ENCODE results near the gene ABCA6.
"Not testable (repeated sequence)": the region's sequence is repeated elsewhere in the genome, so short reads cannot be mapped to it uniquely, and the experiment has no call there.

Gene ABCA6

DNA sequence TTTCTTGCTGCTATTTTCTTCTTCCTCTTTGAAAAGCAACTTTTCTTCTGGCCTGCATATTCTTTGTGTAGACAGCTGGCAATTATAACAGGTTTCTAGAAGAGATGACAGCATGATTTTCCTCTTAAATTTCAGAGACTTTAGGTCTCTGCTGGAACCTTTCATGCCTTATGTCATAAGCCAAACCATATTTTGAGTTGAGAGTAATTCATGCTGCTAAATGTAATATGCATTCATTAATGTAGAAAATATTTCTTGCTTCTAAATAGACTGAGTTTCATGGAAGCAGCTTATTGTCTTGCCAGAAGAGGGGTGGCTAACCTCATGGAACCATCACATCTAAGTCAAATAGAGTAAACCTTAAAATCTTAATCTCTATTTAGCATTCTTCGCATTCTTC, 55.1 kb downstream of the ABCA6 start:
- Mint-ChIP-seq H3K27me3 (no peaks in the 10 kb centered on the region), H3K36me3 (ENCODE audit: insufficient read depth) (no peaks in the 10 kb centered on the region), H3K9me3 (no peaks in the 10 kb centered on the region), H3K27ac (ENCODE audit: low read depth) (no peak overlapping the region), H3K4me3 (no peak overlapping the region), H3K4me1 (no peaks in the 10 kb centered on the region)
- DNase-seq (ENCODE audit: low spot score in 2 of 2) (no peak), ATAC-seq (replicated peaks; ENCODE audit: extremely low read depth, poor library complexity, severe bottlenecking) (no peak)

DNA sequence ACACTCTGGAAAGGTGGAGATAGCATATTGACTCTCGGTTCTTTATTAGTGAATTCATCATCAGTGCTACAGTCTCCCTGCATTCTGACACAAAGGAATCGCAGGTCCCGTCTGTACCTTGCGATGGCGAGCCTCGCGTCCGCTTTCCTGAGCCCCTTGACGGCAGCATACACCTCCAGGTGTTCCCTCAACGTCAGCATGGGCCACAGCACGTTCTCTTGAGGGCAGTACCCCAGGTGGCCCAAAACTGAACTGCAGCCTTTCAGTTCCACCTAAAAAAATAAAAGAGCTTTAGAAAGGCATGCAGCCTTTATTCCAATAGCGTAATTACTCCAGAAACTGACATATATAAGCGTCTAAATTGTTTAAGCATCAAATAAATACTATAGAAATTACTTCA, 56.8 kb downstream of the ABCA6 start:
- DNase-seq (ENCODE audit: low spot score in 2 of 2) (no peak), ATAC-seq (replicated peaks; ENCODE audit: extremely low read depth, poor library complexity, severe bottlenecking) (no peak)
- Mint-ChIP-seq H3K4me3 (no peak overlapping the region), H3K4me1 (no peaks in the 10 kb centered on the region), H3K27me3 (no peaks in the 10 kb centered on the region), H3K27ac (ENCODE audit: low read depth) (no peak overlapping the region), H3K9me3 (no peaks in the 10 kb centered on the region), H3K36me3 (ENCODE audit: insufficient read depth) (no peaks in the 10 kb centered on the region)

DNA sequence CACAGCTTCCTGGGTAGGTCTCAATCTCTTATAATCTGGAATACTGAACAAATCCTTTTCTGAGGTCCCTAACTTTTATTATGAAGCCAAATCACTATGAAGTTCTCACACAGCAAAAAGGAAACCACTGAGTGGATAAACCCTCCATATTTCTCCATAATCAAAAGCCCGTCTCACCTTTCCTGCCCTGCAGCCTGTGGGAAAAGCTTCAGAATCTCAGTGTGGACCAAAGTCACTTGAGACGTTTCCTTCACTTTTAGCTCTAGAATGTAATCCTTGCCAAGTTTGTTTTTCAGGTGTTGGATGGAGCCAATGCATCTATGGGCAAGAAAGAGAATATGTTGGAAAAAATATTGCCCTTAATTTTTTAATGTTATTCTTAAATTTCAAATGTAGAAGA, 59.0 kb downstream of the ABCA6 start:
- Mint-ChIP-seq H3K27ac (ENCODE audit: low read depth) (no peak overlapping the region), H3K36me3 (ENCODE audit: insufficient read depth) (no peaks in the 10 kb centered on the region), H3K4me3 (no peak overlapping the region), H3K27me3 (no peaks in the 10 kb centered on the region), H3K9me3 (no peaks in the 10 kb centered on the region), H3K4me1 (no peaks in the 10 kb centered on the region)
- ATAC-seq (replicated peaks; ENCODE audit: extremely low read depth, poor library complexity, severe bottlenecking) (no peak), DNase-seq (ENCODE audit: low spot score in 2 of 2) (no peak)

DNA sequence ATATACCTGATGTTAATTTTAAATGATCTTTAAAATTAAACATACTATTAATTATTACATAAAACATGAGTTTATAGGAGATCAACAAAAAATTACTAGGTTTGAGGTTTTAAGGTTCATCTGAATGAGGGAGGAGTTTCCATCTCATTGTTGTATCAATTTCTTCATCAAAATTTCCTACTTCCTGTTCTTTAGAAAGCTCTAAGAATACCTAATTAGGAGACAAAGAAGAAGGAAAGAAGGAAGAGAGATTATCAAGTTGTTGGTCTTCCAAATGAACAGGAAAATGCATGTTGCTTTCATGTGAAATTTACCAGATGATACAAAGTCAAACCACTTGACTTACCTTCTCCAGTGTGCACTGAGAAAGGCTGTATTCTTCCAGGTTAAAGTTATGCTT, 62.8 kb downstream of the ABCA6 start:
- no peak for ATAC-seq (replicated peaks; ENCODE audit: extremely low read depth, poor library complexity, severe bottlenecking)
- H3K4me1 Mint-ChIP-seq = no peaks in the 10 kb centered on the region

DNA sequence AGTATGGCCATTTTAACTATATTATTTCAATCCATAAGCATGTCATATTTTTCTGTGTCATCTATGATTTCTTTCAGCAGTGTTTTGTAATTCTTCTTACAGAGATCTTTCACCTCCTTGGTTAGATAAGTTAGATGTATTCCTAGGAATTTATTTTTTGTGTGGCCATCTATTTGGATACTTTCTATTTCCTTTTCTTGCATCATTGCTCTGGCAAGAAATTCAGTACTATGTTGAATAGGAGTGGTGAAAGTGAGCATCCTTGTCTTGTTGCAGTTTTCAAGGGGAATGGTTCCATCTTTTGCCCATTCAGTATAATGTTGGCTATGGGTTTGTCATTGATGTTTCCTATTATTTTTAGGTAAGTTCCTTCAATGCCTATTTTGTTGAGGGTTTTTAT, 65.9 kb downstream of the ABCA6 start:
- Mint-ChIP-seq H3K27me3 (peaks cover 14% of the 10 kb centered on the region), H3K9me3 (peaks cover 34% of the 10 kb centered on the region), H3K4me1 (peaks cover 9% of the 10 kb centered on the region), H3K36me3 (ENCODE audit: insufficient read depth) (no peaks in the 10 kb centered on the region), H3K27ac (ENCODE audit: low read depth) (no peak overlapping the region), H3K4me3 (no peak overlapping the region)
- DNase-seq (ENCODE audit: low spot score in 2 of 2) (no peak), ATAC-seq (replicated peaks; ENCODE audit: extremely low read depth, poor library complexity, severe bottlenecking) (no peak)

More for the DNA sequence above, 62.8 kb downstream of the ABCA6 start:
- Mint-ChIP-seq H3K36me3 (ENCODE audit: insufficient read depth) (no peaks in the 10 kb centered on the region), H3K27ac (ENCODE audit: low read depth) (no peak overlapping the region), H3K4me3 (no peak overlapping the region), H3K27me3 (peaks cover 14% of the 10 kb centered on the region), H3K9me3 (peaks cover 16% of the 10 kb centered on the region)
- no peak for DNase-seq (ENCODE audit: low spot score in 2 of 2)

DNA sequence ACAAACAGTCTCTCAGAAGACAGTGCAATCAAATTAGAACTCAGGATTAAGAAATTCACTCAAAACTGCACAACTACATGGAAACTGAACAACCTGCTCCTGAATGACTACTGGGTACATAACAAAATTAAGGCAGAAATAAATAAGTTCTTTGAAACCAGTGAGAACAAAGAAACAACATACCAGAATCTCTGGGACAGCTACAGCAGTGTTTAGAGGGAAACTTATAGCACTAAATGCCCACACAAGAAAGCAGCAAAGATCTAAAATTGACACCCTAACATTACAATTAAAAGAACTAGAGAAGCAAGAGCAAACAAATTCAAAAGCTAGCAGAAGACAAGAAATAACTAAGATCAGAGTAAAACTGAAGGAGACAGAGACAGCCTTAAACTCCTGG, 68.3 kb downstream of the ABCA6 start:
- not testable (repeated sequence) for DNase-seq (ENCODE audit: low spot score in 2 of 2); H3K36me3 Mint-ChIP-seq (ENCODE audit: insufficient read depth); H3K27ac Mint-ChIP-seq (ENCODE audit: low read depth); H3K4me1 Mint-ChIP-seq; H3K4me3 Mint-ChIP-seq; ATAC-seq (replicated peaks; ENCODE audit: extremely low read depth, poor library complexity, severe bottlenecking)
- Mint-ChIP-seq H3K9me3 (peaks cover 34% of the 10 kb centered on the region), H3K27me3 (peaks cover 14% of the 10 kb centered on the region)

DNA sequence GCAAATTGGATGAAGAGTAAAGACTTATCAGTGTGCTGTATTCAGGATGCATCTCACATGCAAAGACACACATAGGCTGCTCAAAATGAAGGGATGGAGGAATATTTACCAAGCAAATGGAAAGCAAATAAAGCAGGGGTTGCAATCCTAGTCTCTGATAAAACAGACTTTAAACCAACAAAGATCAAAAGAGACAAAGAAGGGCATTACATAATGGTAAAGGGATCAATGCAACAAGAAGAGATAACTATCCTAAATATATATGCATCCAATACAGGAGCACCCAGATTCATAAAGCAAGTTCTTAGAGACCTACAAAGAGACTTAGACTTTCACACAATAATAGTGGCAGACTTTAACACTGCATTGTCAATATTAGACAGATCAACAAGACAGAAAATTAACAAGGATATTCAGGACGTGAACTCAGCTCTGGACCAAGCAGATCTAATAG, 68.9 kb downstream of the ABCA6 start:
- not testable (repeated sequence) for H3K27ac Mint-ChIP-seq (ENCODE audit: low read depth); H3K36me3 Mint-ChIP-seq (ENCODE audit: insufficient read depth); DNase-seq (ENCODE audit: low spot score in 2 of 2); ATAC-seq (replicated peaks; ENCODE audit: extremely low read depth, poor library complexity, severe bottlenecking); H3K4me3 Mint-ChIP-seq; H3K4me1 Mint-ChIP-seq
- peaks cover 34% of the 10 kb centered on the region for H3K9me3 Mint-ChIP-seq
- peaks cover 14% of the 10 kb centered on the region for H3K27me3 Mint-ChIP-seq

DNA sequence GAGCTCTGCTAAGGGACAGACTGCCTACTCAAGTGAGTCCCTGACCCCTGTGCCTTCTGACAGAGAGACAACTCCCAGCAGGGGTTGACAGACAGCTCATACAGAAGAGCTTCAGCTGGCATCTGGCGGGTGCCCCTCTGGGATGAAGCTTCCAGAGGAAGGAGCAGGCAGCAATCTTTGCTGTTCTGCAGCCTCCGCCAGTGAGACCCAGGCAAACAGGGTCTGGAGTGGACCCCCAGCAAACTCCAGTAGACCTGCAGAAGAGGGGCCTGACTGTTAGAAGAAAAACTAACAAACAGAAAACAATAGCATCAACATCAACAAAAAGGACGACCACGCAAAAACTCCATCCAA, 70.5 kb downstream of the ABCA6 start:
- H3K36me3 Mint-ChIP-seq (ENCODE audit: insufficient read depth); H3K27me3 Mint-ChIP-seq; ATAC-seq (replicated peaks; ENCODE audit: extremely low read depth, poor library complexity, severe bottlenecking); DNase-seq (ENCODE audit: low spot score in 2 of 2); H3K4me1 Mint-ChIP-seq; H3K4me3 Mint-ChIP-seq: not testable (repeated sequence)
- H3K9me3 Mint-ChIP-seq = peaks cover 25% of the 10 kb centered on the region
- peak overlapping the region; percentile 61 for H3K27ac Mint-ChIP-seq (ENCODE audit: low read depth)

DNA sequence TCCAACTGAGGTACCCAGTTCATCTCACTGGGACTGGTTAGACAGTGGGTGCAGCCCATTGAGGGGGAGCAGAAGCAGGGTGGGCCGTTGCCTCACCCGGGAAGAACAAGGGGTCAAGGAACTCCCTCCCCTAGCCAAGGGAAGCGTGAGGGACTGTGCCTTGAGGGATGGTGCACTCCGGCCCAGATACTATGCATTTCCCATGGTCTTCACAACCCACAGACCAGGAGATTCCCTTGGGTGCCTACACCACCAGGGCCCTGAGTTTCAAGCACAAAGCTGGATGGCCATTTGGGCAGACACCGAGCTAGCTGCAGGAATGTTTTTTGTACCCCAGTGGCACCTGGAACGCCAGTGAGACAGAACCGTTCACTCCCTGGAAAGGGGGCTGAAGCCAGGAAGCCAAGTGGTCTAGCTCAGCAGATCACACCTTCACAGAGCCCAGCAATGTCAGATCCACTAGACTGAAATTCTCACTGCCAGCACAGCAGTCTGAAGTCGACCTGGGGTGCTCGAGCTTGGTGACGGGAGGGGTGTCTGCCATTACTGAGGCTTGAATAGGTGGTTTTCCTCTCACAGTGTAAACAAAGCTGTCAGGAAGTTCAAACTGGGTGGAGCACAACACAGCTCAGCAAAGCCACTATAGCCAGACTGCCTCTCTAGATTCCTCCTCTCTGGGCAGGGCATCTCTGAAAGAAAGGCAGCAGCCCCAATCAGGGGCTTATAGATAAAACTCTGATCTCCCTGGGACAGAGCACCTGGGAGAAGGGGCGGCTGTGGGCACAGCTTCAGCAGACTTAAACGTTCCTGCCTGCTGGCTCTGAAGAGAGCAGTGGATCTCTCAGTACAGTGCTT, 71.1 kb downstream of the ABCA6 start:
- H3K27me3 Mint-ChIP-seq = peaks cover 12% of the 10 kb centered on the region
- peaks cover 25% of the 10 kb centered on the region for H3K9me3 Mint-ChIP-seq
- peak; percentile 28 for ATAC-seq (replicated peaks; ENCODE audit: extremely low read depth, poor library complexity, severe bottlenecking)
- H3K4me1 Mint-ChIP-seq; H3K36me3 Mint-ChIP-seq (ENCODE audit: insufficient read depth); H3K4me3 Mint-ChIP-seq; DNase-seq (ENCODE audit: low spot score in 2 of 2): not testable (repeated sequence)
- H3K27ac Mint-ChIP-seq (ENCODE audit: low read depth) = peak overlapping the region; percentile 61

DNA sequence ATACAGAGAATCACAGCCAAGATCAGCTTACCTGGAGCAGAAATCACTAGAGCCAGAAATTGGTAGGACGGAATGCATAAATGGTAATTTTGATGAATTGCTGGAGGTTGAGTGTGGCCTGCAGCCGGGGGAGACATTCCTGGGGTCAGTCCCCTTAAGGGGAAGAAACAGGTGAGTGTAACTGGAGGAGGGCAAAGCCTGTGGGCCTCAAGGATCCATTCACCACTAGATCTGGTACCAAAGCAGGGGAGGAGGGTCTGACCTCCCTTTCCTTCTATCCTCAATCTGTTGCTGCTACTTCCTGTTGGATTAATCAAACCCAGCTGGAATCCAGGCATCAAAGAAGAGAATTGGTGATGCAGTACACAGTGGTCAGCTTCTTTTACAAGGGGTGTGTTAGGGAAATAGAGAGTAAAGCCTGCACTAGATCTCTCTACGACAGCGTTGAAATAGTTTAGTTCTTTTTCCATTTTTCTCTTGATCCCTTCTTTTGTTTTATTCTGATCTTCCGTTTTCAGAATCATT, 72.4 kb downstream of the ABCA6 start:
- Mint-ChIP-seq H3K27me3 (peaks cover 22% of the 10 kb centered on the region), H3K36me3 (ENCODE audit: insufficient read depth) (no peaks in the 10 kb centered on the region), H3K4me1 (peaks cover 9% of the 10 kb centered on the region), H3K27ac (ENCODE audit: low read depth) (no peak overlapping the region), H3K4me3 (no peak overlapping the region), H3K9me3 (peaks cover 18% of the 10 kb centered on the region)
- DNase-seq (ENCODE audit: low spot score in 2 of 2) = no peak
- no peak for ATAC-seq (replicated peaks; ENCODE audit: extremely low read depth, poor library complexity, severe bottlenecking)

DNA sequence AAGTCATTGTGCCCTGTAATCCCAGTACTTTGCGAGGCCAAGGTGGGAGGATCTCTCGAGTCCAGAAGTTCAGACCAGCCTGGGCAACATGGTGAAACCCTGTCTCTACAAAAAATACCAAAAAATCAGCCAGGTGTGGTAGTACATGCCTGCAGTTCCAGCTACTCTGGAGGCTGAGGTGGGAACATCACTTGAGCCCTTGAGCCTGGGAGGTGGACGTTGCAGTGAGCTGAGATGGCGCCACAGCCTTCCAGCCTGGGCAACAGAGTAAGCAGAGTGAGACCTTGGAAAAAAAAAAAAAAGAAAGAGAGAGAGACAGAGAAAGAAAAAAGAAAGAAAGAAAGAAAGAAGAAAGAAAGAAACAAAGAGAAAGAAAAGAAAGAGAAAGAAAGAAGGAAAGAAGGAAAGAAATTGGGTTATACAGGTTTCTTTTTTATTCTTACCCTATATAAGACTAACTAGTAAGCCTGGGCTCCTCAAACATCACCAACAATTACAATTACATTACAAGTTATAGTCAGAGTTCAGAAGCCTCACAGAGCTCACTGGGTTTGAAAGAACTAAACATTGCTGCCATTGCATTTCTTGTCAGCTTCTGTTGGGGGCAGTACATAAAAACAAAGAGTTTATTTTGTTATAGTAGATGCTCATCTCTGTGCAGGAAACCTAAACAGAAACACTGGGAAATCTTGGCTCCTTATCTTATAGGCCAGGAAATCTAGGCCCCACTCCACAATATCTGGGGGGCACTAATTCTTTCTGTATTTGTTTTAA, 74.2 kb downstream of the ABCA6 start:
- DNase-seq (ENCODE audit: low spot score in 2 of 2) = no peak
- Mint-ChIP-seq H3K27ac (ENCODE audit: low read depth) (peak overlapping the region; percentile 67), H3K4me1 (peaks cover 9% of the 10 kb centered on the region), H3K36me3 (ENCODE audit: insufficient read depth) (no peaks in the 10 kb centered on the region), H3K4me3 (no peak overlapping the region), H3K27me3 (peaks cover 32% of the 10 kb centered on the region), H3K9me3 (peaks cover 8% of the 10 kb centered on the region)
- no peak for ATAC-seq (replicated peaks; ENCODE audit: extremely low read depth, poor library complexity, severe bottlenecking)

DNA sequence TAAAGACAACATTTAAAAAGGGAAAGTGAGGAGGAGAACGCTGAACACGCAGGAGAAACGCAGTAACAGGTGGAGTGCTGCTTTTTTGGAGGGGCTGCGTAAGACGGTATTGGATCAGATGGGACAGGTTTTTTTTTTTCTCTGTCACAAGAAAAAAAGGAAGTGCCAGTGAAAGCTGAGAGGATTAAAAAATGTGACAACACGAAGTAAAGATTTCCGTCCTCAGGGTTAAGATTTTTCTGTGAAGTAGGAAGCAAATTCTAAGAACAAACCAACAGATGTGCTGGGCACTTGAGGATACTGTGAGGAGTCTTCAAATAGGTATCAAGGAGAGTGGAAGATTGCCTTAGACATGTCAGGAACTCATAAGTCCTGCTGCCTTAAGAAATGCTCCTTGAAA, 75.2 kb downstream of the ABCA6 start:
- ATAC-seq (replicated peaks; ENCODE audit: extremely low read depth, poor library complexity, severe bottlenecking) (no peak), DNase-seq (ENCODE audit: low spot score in 2 of 2) (no peak)
- Mint-ChIP-seq H3K9me3 (peaks cover 1% of the 10 kb centered on the region), H3K27ac (ENCODE audit: low read depth) (no peak overlapping the region), H3K4me3 (no peak overlapping the region), H3K27me3 (peaks cover 32% of the 10 kb centered on the region), H3K4me1 (peaks cover 4% of the 10 kb centered on the region), H3K36me3 (ENCODE audit: insufficient read depth) (no peaks in the 10 kb centered on the region)

DNA sequence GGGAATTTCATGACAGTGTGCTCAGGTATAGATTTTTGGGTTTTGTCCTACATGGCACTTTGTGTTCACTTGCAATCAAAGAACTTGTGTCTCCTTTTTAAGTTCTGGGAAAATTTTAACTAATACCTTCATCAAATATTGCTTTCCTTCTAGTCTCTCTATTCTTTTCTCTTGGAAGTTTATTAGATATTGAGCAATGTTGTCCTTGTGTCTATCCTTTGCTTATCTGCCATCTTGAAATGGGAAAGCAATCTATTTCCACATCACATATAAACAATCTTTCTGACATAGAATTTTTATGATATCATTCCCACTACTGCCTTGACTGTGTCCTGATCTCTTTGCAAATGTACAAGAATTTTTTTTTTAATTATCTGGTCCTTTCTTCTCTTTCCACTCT, 76.6 kb downstream of the ABCA6 start:
- no peak for ATAC-seq (replicated peaks; ENCODE audit: extremely low read depth, poor library complexity, severe bottlenecking)
- Mint-ChIP-seq H3K4me1 (no peaks in the 10 kb centered on the region), H3K36me3 (ENCODE audit: insufficient read depth) (no peaks in the 10 kb centered on the region), H3K4me3 (no peak overlapping the region), H3K27ac (ENCODE audit: low read depth) (no peak overlapping the region), H3K27me3 (peaks cover 32% of the 10 kb centered on the region), H3K9me3 (no peaks in the 10 kb centered on the region)
- no peak for DNase-seq (ENCODE audit: low spot score in 2 of 2)
